ENCODE results near the gene ATP2A3.

DNA sequence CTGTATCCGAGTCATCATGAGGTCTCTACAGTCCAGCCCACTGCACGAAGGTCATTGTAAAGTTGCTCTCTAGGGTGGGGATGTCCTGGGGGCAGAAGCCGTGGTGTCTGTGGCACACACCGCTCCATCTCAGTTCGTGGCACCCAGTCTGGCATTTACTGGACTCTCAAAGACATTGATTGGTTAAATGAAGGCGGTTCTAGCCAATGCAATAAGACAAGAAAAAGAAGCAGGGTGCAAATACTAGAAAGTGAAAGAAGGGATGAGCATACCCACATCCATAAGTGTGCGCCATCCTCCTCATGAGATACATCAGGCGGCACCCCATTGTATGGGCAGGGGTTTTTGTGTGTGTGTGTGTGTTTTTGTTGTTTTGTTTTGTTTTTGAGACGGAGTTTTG, 10.7 kb upstream of the ATP2A3 start:
- TF ChIP-seq POLR2AphosphoS5 (IDR thresholded peaks at IDR 0.05) (no peak), CTCF (IDR thresholded peaks at IDR 0.05; ENCODE audit: poor library complexity, severe bottlenecking) (no peak)

Data from neural cell (in vitro differentiated cells).